ENCODE measurements around the gene TRIB2. TPM values are rescaled to one million over a fixed set of nuclear protein-coding genes. Genes with fewer than 3 reads are reported as not detected.

The TRIB2 gene
- total and polyA plus RNA-seq, 8 donors, result 4.0 to 66.9 (median 16.1) TPM

GRCh38 chr2:12778369-12778768 is 61.6 kb downstream of the TRIB2 start:
- DNase-seq, result no peak
- Histone ChIP-seq H3K27ac (no peak overlapping the region), H3K27me3 (no peaks in the 10 kb centered on the region), H3K9me3 (no peaks in the 10 kb centered on the region), H3K4me3 (no peak overlapping the region), H3K4me1 (no peaks in the 10 kb centered on the region), H3K36me3 (no peaks in the 10 kb centered on the region)
- FAIRE-seq, result no peak
- ATAC-seq, result no peak
- 68 to 69% methylated on average over 6 of the region's 6 CpGs for WGBS, 2 donors
- TF ChIP-seq CTCF (IDR thresholded peaks at IDR 0.05), result no peak
- intact Hi-C loops (cut with DNase I), result no loop called here

- 70 to 79% methylated on average over 12 of the region's 12 CpGs for WGBS, 2 donors
- FAIRE-seq, result no peak
- no peak for ATAC-seq
Measured at GRCh38 chr2:12778811-12779579, 62.3 kb downstream of the TRIB2 start.

GRCh38 chr2:12781329-12781728 is 64.6 kb downstream of the TRIB2 start:
- FAIRE-seq (no peak), DNase-seq (no peak), ATAC-seq (no peak)
- Histone ChIP-seq H3K4me3 (no peak overlapping the region), H3K4me1 (no peaks in the 10 kb centered on the region), H3K27ac (no peak overlapping the region), H3K36me3 (no peaks in the 10 kb centered on the region), H3K9me3 (no peaks in the 10 kb centered on the region), H3K27me3 (no peaks in the 10 kb centered on the region)
- TF ChIP-seq CTCF (IDR thresholded peaks at IDR 0.05), result no peak
- intact Hi-C loops (cut with DNase I), result no loop called here

More at GRCh38 chr2:12778811-12779579, 62.3 kb downstream of the TRIB2 start:
- no peaks in the 10 kb centered on the region for H3K4me1 ChIP-seq
- no peaks in the 10 kb centered on the region for H3K27me3 ChIP-seq
- no peak for TF ChIP-seq CTCF (IDR thresholded peaks at IDR 0.05)
- DNase-seq, result no peak
- H3K4me3 ChIP-seq, result no peak overlapping the region
- H3K36me3 ChIP-seq, result no peaks in the 10 kb centered on the region
- no peaks in the 10 kb centered on the region for H3K9me3 ChIP-seq
- intact Hi-C loops (cut with DNase I), result no loop called here
- no peak overlapping the region for H3K27ac ChIP-seq

- H3K27ac ChIP-seq, result peak overlapping the region in 1 of 4 donors; percentile 34
- no peak for TF ChIP-seq CTCF (IDR thresholded peaks at IDR 0.05)
- DNase-seq (no peak), ATAC-seq (peak in 2 of 4 donors; percentile 29 to 53), FAIRE-seq (peak; percentile 66)
- H3K9me3 ChIP-seq, result no peaks in the 10 kb centered on the region
- H3K27me3 ChIP-seq, result no peaks in the 10 kb centered on the region
- H3K4me1 ChIP-seq, result no peaks in the 10 kb centered on the region
- H3K4me3 ChIP-seq, result no peak overlapping the region
- intact Hi-C loops (cut with DNase I), result no loop called here
- H3K36me3 ChIP-seq, result no peaks in the 10 kb centered on the region
- 75 to 80% methylated on average over 7 of the region's 7 CpGs for WGBS, 2 donors
Measured at GRCh38 chr2:12787891-12788801, 71.4 kb downstream of the TRIB2 start.

Data from pancreas (tissue), 10 donors.